Measurements from ENCODE around the gene LAMA2.

GRCh38 chr6:128882560-128882959 is 378 bp upstream of the LAMA2 start:
- TF ChIP-seq POU5F1 (IDR thresholded peaks at IDR 0.05; ENCODE audit: low read depth, low read length) (no peak), CTCF (IDR thresholded peaks at IDR 0.05; ENCODE audit: control extremely low read depth in 1 of 3, insufficient read depth in 1 of 3, low read depth in 1 of 3, low read length in 3 of 3) (no peak), CREB1 (IDR thresholded peaks at IDR 0.05) (no peak), HDAC6 (IDR thresholded peaks at IDR 0.05; ENCODE audit: low read depth, low read length) (no peak), EP300 (IDR thresholded peaks at IDR 0.05; ENCODE audit: borderline replicate concordance in 1 of 2, low read depth in 2 of 2, low read length in 2 of 2) (no peak), TAF7 (optimal IDR thresholded peaks at IDR 0.05; ENCODE audit: borderline replicate concordance, low read depth, low read length) (no peak), RNF2 (IDR thresholded peaks at IDR 0.05; ENCODE audit: borderline replicate concordance, low read depth, low read length, missing control alignments, poor library complexity, severe bottlenecking) (no peak), NANOG (IDR thresholded peaks at IDR 0.05; ENCODE audit: insufficient read depth, low read depth, low read length, poor library complexity, severe bottlenecking) (no peak)
